HepG2 (cell line): Measurements from ENCODE around the gene CLIC1. TPM values are rescaled to one million over a fixed set of nuclear protein-coding genes. Genes with fewer than 3 reads are reported as not detected.

Source experiments
- CBX5 ChIP-seq: sonication (generic); formaldehyde crosslinking; IDR thresholded peaks from 2 replicates; pipeline ENCODE4 v1.4.0; 2020; ENCODE audit warnings: missing genetic modification reagents, borderline replicate concordance
- CENPBD1 ChIP-seq: sonication (generic); formaldehyde crosslinking; IDR thresholded peaks from 2 replicates; pipeline ENCODE4 v1.8.0; 2022; ENCODE audit warnings: missing genetic modification reagents, low read depth, mild to moderate bottlenecking, borderline replicate concordance
- HDAC6 ChIP-seq: fragments of 200-600 bp; sonication (generic); IDR thresholded peaks from 2 replicates; pipeline ENCODE4 v1.7.0; 2017; ENCODE audit warnings: mild to moderate bottlenecking, antibody characterized with exemption, low read length, low read depth
- HMGXB4 ChIP-seq, 2 experiments: sonication (generic) in 1 of 2; formaldehyde crosslinking in 1 of 2; IDR thresholded peaks; 2 replicates each; pipeline versions ENCODE4 v1.4.0 to v1.6.1; 2018 to 2020; ENCODE audit warnings: missing genetic modification reagents in 2 of 2, borderline replicate concordance in 1 of 2, low read depth in 1 of 2, mild to moderate bottlenecking in 1 of 2, missing biosample characterization in 1 of 2
- JARID2 ChIP-seq: sonication (generic); formaldehyde crosslinking; IDR thresholded peaks from 2 replicates; pipeline ENCODE4 v1.8.1; 2023; ENCODE audit warnings: missing genetic modification reagents, inconsistent platforms; ENCODE audit not compliant: insufficient replicate concordance
- KLF15 ChIP-seq: sonication (generic); formaldehyde crosslinking; IDR thresholded peaks from 2 replicates; pipeline ENCODE4 v1.8.1; 2023; ENCODE audit warnings: borderline replicate concordance, mild to moderate bottlenecking, inconsistent platforms, missing genetic modification reagents, mixed read lengths
- NFATC3 ChIP-seq: sonication (generic); formaldehyde crosslinking; IDR thresholded peaks from 2 replicates; pipeline ENCODE4 v1.5.1; 2020; ENCODE audit warnings: mild to moderate bottlenecking, missing genetic modification reagents
- SP2 ChIP-seq: sonication (generic); formaldehyde crosslinking; IDR thresholded peaks from 2 replicates; pipeline ENCODE4 v1.5.1; 2020; ENCODE audit warnings: mild to moderate bottlenecking, missing genetic modification reagents
- SSRP1 ChIP-seq: IDR thresholded peaks from 2 replicates; pipeline ENCODE4 v1.6.1; 2016; ENCODE audit warnings: control low read depth
- STAG1 ChIP-seq: sonication (generic); formaldehyde crosslinking; IDR thresholded peaks from 2 replicates; pipeline ENCODE4 v1.4.0; 2020; ENCODE audit warnings: missing genetic modification reagents
- UBTF ChIP-seq: sonication (generic); formaldehyde crosslinking; IDR thresholded peaks from 2 replicates; pipeline ENCODE4 v1.4.0; 2020; ENCODE audit warnings: mild to moderate bottlenecking, missing genetic modification reagents
- XRCC5 ChIP-seq: fragments of 200-400 bp; formaldehyde crosslinking; optimal IDR thresholded peaks from 2 replicates; pipeline ENCODE3; 2017; ENCODE audit warnings: mild to moderate bottlenecking, low read length
- ZIK1 ChIP-seq: sonication (generic); formaldehyde crosslinking; IDR thresholded peaks from 2 replicates; pipeline ENCODE4 v1.5.0; 2020; ENCODE audit warnings: mild to moderate bottlenecking, low read depth, missing genetic modification reagents, borderline replicate concordance
- ZMYM4 ChIP-seq: sonication (generic); formaldehyde crosslinking; IDR thresholded peaks from 2 replicates; pipeline ENCODE4 v1.8.1; 2023; ENCODE audit warnings: mild to moderate bottlenecking, missing genetic modification reagents
- ZNF18 ChIP-seq: sonication (generic); formaldehyde crosslinking; IDR thresholded peaks from 2 replicates; pipeline ENCODE4 v1.8.0; 2022; ENCODE audit warnings: mild to moderate bottlenecking, missing genetic modification reagents; ENCODE audit not compliant: insufficient replicate concordance
- ZNF317 ChIP-seq: sonication (generic); formaldehyde crosslinking; IDR thresholded peaks from 2 replicates; pipeline ENCODE4 v1.5.0; 2020; ENCODE audit warnings: mild to moderate bottlenecking, missing genetic modification reagents
- ZNF577 ChIP-seq: sonication (generic); formaldehyde crosslinking; IDR thresholded peaks from 2 replicates; pipeline ENCODE4 v1.4.0; 2020; ENCODE audit warnings: mild to moderate bottlenecking, low read depth, missing genetic modification reagents, borderline replicate concordance
- ZNF720 ChIP-seq: sonication (generic); formaldehyde crosslinking; IDR thresholded peaks from 2 replicates; pipeline ENCODE4 v1.4.0; 2020; ENCODE audit warnings: missing genetic modification reagents
- polyA plus RNA-seq, 8 experiments: library from polyadenylated mRNA; depleted of rRNA in 3 of 8; stranded (reverse) in 7 of 8; unstranded in 1 of 8; fragments of >200 nt; fragmentation: Illumina TruSeq in 4 of 8; extraction: Trizol in 4 of 8; gene quantifications; 2 replicates each; pipeline versions ENCODE4 v1.2.1 to v1.2.3, GENCODE V29; 2011 to 2016; ENCODE audit warnings: low read depth in 4 of 8, missing spikeins in 1 of 8, mixed read lengths in 1 of 8; ENCODE audit not compliant: insufficient read depth in 1 of 8
- total RNA-seq, 5 experiments: library from RNA; depleted of rRNA; stranded (reverse); fragments of >200 nt; fragmentation: Illumina TruSeq; extraction: Trizol; gene quantifications; 2 replicates each; pipeline ENCODE4 v1.2.3, GENCODE V29; 2016; ENCODE audit warnings: low read depth in 1 of 5
- TF ChIP-seq, protein P1 (sequence below): sonication (generic); formaldehyde crosslinking; IDR thresholded peaks from 2 replicates; pipeline ENCODE4 v1.5.1; 2020; ENCODE audit warnings: mild to moderate bottlenecking, missing genetic modification reagents, moderate library complexity
- TF ChIP-seq, protein P2 (sequence below): conservative IDR thresholded peaks from 2 replicates; pipeline ENCODE4 v1.6.1; 2018; ENCODE audit warnings: missing genetic modification reagents

The CLIC1 gene
- total and polyA plus RNA-seq, 2 of the 13 experiments (the other 11 are each of a cell fraction or from before 2014, with no cell fraction given) = 602 to 891 TPM

DNA sequence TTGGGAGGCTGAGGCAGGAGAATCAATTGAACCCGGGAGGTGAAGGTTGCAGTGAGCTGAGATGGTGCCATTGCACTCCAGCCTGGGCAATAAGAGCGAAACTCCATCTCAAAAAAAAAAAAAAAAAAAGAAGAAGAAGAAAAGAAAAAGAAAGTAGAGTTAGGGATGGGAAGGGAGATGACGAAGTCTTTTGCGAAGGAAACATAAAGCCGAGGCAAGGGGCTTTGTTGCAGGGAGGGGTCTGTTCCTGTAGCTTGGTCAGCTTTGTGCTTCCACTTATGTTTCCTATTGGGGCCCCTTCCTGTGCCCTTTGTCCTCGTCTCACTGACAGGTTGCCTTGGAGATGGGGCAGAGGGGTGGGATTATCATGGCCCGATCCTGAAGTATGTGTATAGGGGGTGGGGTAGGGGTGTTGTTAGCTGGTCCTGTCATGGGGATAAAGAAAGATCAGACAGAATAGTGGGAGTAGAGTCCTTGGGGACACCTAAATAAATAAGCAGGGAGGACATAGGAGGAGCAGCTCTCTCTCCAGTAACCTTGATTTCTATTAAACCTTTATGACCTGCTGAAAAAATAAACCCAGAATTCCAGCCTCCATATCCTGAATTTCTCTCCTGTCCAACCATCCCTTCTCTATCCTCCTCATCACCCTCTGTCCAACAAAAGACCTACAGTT, 1.1 kb upstream of the CLIC1 start (continued):
- TF ChIP-seq ZNF18 (CRISPR knock-in tag) = no peak
- TF ChIP-seq ZNF720 (CRISPR knock-in tag) = no peak
- TF ChIP-seq ZNF577 (CRISPR knock-in tag) = no peak
- TF ChIP-seq JARID2 (CRISPR knock-in tag) = no peak
- no peak for TF ChIP-seq ZNF317 (CRISPR knock-in tag)
- TF ChIP-seq, protein P1, sequence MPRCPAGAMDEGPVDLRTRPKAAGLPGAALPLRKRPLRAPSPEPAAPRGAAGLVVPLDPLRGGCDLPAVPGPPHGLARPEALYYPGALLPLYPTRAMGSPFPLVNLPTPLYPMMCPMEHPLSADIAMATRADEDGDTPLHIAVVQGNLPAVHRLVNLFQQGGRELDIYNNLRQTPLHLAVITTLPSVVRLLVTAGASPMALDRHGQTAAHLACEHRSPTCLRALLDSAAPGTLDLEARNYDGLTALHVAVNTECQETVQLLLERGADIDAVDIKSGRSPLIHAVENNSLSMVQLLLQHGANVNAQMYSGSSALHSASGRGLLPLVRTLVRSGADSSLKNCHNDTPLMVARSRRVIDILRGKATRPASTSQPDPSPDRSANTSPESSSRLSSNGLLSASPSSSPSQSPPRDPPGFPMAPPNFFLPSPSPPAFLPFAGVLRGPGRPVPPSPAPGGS (CRISPR knock-in tag) = no peak
- no peak for TF ChIP-seq CENPBD1 (CRISPR knock-in tag)
- no peak for TF ChIP-seq UBTF (CRISPR knock-in tag)
- TF ChIP-seq SP2 (CRISPR knock-in tag) = 0 out of 2 replicates have a peak, but pooled peaks have one; percentile 24
- peak in 1 of 2 experiments; percentile 11; a peak in 2 of 4 replicates for TF ChIP-seq HMGXB4 (CRISPR knock-in tag; IDR thresholded peaks at IDR 0.05; ENCODE audit: borderline replicate concordance in 1 of 2, low read depth in 1 of 2)
- TF ChIP-seq HDAC6 = no peak
- TF ChIP-seq ZIK1 (CRISPR knock-in tag) = 0 out of 2 replicates have a peak, but pooled peaks have one; percentile 66
- no peak for TF ChIP-seq NFATC3 (CRISPR knock-in tag)
- TF ChIP-seq, protein P2, sequence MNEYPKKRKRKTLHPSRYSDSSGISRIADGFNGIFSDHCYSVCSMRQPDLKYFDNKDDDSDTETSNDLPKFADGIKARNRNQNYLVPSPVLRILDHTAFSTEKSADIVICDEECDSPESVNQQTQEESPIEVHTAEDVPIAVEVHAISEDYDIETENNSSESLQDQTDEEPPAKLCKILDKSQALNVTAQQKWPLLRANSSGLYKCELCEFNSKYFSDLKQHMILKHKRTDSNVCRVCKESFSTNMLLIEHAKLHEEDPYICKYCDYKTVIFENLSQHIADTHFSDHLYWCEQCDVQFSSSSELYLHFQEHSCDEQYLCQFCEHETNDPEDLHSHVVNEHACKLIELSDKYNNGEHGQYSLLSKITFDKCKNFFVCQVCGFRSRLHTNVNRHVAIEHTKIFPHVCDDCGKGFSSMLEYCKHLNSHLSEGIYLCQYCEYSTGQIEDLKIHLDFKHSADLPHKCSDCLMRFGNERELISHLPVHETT = 0 out of 2 replicates have a peak, but pooled peaks have one; percentile 19
- no peak for TF ChIP-seq XRCC5
- no peak for TF ChIP-seq CBX5 (CRISPR knock-in tag)
- no peak for TF ChIP-seq KLF15 (CRISPR knock-in tag)
- TF ChIP-seq ZMYM4 (CRISPR knock-in tag) = no peak; the same call in 1 of the 2 replicates
- no peak for TF ChIP-seq STAG1
- peak; percentile 93 for TF ChIP-seq SSRP1 (CRISPR knock-in tag)
